NCI-H1436 (cell line): ENCODE results near the gene DDX19B.
"Not testable (repeated sequence)": the region's sequence is repeated elsewhere in the genome, so short reads cannot be mapped to it uniquely, and the experiment has no call there.

Experiments
- DNase-seq: peaks from one replicate; lab custom pipeline; 2025; lab: John Stamatoyannopoulos, UW

DDX19B gene

DNA sequence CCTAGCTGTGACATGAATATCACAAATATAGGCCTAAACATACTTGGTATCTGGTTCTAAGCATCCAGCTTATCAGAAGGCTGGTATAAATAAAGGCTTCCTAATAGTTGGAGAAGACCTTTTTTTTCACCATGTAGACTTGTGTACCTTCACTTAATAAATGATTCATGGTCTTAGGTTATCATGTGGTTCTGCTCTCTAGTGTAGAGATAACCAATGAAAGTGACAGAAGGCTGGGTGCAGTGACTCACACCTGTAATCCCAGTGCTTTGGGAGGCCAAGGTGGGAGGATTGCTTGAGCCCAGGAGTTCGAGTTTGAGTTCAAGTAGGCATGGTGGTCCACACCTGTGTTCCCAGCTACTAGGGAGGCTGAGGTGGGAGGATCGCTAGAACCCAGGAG lies 50.8 kb downstream of the DDX19B start:
- DNase-seq: no peak

DNA sequence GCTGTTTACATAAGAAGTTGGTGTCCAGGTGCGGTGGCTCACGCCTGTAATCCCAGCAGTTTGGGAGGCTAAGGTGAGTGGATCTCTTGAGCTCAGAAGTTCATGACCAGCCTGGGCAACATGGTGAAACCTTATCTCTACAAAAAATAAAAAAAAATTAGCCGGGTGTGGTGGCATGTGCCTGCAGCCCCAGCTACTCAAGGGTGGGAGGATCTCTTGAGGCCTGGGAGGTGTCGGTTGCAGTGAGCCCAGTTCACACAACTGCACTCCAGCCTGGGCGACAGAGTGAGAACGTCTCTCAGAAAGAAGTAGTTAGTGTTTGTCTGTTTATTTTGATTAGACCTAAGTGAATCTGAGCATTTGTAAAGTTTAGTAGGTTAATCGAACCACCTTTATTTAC lies 60.6 kb downstream of the DDX19B start:
- DNase-seq: no peak

DNA sequence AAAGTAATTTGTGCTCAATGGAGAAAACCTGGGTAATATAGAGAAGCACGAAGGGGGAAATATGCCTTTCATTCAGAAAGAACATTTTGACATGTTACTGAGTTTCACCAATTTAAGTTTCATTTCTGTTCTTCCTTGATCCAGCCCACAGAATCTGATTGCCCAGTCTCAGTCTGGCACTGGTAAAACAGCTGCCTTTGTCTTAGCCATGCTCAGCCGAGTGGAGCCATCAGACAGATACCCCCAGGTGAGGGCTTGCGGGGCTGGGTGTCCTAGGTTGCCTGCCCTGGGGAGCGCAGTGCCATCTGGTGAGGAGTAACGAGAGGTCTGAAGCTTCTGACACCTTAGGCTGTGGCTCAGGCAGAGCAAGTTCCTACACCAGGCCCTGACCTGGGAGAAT lies 65.4 kb downstream of the DDX19B start:
- no peak for DNase-seq

DNA sequence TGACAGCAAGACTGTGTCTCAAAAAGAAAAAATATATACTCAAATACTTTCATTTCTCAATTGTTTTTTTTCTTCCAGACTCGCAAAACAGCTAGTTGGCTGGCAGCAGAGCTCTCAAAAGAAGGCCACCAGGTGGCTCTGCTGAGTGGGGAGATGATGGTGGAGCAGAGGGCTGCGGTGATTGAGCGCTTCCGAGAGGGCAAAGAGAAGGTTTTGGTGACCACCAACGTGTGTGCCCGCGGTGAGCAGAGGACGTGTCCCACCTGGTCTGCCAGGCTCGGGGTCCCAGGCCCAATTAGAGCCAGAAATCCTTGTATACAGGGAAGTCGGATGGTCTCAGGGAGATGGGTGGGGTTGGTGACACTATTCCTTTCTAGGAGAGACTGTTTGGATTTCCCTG lies 71.2 kb downstream of the DDX19B start:
- DNase-seq: not testable (repeated sequence)

DNA sequence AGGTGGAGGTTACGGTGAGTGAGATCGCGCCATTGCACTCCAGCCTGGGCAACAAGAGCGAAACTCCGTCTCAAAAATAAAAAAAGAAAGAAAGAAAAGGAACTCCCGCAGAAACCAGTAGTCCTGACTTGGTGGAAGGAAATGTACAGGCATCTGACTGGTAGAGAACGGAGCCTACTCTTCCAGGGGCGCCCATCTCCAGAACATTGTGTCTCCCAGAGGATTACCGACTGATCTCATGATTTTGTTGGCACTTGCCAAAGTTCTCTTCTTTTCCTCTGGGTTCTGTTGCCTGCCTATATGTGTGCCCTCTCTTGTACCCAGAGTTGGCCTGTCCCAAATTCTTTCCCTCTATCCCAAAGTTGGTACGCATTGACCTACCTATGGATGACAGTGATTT lies 71.9 kb downstream of the DDX19B start:
- DNase-seq: no peak

DNA sequence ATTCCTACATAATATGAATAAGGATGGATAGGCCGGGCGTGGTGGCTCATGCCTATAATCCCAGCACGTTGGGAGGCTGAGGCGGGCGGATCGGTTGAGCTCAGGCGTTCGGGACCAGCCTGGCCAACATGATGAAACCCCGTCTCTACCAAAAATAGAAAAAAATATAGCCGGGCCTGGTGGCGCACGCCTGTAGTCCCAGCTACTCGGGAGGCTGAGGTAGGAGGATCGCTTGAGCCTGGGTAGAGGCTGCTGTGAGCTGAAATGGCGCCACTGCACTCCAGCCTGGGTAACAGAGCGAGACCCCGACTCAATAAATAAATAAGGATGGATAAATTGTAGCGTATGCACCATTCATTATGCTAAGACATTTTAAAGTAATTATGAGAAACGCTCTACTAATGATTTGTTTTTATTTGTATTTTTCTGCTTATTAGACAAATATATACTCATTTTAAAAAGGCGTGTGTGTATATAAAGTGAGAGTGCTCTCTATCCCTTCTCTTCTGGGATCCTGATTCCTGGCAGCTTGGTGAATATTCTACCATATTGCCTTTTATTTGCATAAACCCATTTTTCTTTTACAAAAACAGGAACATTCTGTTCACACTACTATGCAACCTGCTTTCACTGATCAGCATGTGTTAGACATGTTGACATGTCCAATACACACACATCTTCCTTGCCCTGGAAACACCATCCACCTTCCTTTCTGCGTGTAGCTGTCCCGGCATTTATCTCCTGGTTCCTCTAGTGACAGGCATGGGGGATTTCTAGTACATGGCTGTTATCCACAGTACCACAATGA lies 74.1 kb downstream of the DDX19B start:
- no peak for DNase-seq

DNA sequence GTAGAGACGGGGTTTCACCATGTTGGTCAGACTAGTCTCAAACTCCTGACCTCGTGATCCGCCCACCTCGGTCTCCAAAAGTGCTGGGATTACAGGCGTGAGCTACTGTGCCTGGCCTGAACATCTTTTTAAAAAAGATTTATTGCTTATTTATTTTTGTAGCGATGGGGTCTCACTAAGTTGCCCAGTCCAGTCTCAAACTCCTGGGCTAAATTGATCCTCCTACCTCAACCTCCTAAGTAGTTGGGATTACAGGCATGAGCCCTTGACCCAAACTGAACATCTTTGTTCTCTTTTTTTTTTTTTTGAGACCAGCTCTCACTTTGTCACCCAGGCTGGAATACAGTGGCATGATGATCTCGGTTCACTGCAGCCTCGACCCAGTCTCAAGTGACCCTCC lies 75.2 kb downstream of the DDX19B start:
- DNase-seq: no peak

DNA sequence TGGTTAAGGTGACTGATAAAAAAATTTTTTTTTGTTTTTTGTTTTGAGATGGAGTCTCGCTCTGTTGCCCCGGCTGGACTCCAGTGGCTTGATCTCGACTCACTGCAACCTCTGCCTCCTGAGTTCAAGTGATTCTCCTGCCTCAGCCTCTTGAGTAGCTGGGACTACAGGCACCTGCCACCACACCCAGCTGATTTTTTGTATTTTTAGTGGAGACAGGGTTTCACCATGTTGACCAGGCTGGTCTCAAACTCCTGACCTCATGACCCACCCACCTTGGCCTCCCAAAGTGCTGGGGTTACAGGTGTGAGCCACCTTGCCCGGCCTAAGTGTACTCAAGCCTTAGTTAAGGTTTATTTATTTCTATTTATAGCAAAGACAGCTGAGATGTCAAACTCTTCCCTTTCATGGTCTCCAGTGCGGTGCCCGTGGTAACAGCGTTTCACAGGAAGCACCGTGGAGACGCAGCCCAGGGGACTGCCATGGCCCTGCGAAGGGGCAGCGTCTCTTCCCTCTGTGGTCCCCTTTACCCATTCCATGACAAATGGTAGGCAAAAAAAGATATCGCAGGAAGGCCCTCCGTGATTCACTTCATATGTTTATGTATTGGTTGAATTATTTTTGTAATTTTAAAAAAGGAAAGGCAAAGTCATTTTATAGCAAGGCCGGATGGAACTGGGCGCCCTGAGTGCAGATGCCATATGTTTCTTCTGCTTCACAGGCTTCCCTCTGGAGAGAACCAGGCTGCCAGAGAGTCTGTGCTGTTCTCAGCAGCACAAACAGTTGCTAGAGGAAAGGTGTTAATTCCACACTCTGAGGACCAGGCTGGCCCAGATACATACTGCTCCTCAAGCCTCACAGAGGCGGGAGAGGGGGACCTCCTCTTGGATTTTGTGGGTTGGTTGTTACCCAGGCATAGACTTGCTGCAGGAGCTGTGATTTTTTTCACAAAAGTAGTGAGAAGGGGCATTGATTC lies 76.9 kb downstream of the DDX19B start:
- no peak for DNase-seq

DNA sequence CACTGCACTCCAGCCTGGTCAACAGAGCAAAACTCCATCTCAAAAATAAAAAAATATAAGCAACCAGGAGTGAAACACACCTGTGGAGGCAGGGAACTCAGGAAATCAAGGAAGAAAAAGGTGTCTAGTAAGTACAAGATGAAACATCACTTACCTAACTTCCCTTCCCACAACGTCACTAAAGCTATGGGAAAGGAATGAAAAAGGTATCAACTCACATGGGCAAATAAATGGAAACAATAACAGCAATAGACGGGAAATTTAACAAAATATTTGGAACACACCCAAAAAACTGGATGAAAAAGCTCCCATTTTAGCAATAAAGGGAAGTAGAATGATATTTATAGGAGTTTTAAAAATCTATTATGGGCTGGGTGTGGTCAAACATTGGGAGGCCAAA lies 78.8 kb downstream of the DDX19B start:
- DNase-seq: no peak

DNA sequence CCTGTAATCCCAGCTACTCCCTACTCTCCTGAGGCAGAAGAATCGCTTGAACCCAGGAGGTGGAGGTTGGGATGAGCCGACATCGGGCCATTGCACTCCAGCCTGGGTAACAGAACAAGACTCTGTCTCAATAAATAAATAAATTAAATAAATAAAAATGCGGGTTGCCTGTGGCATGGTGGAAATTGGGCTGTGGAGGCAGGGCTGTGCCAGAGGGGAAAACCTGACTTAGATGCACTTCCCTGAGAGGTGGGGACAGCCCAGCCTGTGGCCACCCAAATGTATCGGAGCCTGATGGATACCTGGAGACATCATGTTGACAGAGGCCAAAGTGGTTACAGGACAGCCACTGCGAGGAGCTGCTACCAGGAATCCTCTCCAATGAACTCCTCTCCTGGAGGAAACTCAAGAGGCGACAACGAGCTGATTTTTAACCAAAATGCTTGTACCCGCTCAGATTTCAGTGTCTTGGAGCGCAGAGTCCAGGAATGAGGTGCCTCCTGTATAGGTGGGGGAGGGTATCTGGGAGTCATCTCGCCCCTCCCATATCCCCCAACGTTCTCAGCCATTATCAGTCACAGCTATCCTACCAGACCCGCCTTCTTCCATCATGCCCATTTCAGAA lies 80.0 kb downstream of the DDX19B start:
- DNase-seq: no peak

DNA sequence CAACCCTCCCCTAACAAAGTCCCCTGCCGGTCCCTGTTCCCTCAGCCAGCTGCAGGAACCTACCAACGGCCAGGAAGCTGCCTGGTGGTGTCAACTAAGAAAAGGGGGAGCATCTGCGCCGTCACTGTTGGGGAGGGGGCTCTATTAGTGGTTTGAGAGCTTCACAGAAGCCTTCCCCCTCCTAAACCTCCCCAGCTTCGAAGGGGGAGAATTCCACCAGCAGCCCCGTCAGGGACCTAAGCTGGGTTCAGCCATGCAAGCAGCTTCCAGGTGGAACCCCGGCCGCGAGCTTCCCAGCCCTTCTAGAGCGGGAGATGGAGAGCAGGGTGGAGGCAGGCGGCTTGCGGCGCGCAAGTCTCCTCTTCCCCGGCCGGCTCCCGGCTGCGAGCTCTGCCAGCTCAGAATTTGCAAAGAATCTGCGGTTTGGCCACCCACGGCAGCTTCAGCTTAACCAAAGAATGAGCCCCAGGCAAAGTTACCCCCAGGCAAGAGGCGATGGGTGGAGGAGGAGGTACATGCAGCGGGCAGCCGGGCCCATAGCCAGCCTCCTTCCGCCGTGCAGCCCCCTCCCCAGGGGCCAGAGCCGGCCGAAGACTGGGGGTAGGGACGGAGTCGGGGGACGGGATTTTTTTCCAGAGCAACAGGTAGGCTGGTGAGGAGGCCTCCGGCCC lies 81.4 kb downstream of the DDX19B start:
- no peak for DNase-seq

DNA sequence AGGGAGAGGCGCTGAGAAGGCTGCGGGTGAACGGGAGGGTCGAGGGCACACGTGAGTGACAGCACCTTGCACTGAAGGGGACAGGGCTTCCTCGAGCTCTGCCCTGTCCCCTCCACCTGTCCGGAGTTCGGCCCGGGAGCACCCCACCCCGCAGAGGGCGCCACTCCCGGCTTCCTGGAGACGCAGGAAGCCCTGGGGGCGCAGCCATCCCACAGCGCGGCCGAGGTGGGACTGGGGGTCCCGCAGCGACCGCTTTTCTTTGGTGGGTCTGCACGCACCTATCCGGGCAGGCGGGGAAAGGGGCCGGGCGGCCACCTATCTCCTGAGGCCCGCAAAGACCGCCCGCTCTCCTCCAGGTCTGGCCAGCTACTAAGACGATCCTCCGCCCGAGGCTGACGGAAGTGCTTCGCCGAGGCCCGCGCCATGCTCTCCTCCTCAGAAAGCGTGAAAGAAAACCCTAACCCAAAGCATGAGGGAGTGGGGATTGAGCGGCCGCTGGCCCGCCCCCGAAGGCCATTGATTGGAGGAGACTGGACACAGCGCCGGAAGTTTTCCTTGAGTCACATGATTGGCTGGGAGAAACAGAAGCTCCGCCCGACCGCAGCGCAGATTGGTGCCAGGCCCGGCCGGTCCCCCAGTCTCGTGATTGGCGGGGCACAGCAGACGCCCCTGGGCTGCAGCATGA lies 82.1 kb downstream of the DDX19B start:
- DNase-seq: peak; percentile 95

DNA sequence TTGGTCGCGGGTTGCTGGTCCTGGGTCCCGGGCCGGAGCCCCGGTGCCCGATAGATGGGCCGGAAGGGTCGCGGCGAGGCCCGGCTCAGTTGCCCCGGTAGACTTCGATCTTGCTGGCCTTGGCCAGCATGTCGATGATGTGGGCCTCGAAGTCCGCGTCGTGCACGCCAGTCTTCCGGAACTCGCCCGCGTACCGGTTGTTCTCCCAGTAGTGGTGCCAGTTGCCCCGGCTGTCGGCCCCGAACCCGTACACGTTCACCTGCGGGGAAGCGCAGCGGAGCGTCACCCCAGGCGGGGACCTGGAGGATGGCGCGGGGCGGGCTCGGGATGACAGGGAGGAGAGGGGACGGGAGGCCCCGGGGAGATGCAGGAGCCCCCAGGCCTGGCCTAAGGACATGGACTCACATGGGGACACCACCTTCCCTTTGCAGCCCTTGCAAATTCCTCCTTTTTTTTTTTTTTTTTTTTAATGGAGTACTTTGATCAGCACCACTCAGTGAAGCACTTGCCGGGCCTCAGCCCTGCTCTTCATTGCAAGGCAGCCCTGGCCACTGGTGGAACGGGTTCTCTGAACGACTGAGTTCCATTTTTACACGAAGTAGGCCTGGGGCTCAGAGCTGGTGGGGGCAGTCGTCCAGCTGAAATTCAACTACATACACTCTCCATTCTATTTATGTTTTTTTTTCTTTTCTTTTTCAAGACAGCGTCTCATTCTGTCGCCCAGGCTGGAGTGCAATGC lies 82.8 kb downstream of the DDX19B start:
- DNase-seq: peak; percentile 33

DNA sequence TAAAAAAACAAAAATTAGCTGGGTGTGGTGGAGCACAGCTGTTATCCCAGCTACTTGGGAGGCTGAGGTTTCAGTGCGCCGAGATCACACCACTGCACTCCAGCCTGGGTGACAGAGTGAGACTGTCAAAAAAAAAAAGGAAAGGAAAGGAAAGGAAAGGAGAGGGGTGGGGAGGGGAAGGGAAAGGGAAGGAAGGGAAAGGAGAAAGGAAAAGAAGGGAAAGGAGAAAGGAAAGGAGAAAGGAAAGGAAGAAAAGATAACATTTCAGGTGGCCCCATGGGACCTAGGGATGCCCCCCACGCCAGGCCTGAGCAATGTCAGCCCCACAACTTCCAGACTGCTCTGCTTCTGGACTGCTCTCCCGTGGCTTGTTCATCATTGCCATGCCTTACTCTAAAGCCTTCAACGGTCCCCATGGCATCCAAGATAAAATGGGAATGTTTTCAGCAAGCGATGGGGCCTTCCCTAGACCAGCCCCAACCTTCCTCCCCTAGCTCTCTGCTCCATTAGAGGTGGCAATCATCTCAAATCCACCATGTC lies 84.5 kb downstream of the DDX19B start:
- DNase-seq: no peak
